ENCODE results near the gene NT5DC1.

DNA sequence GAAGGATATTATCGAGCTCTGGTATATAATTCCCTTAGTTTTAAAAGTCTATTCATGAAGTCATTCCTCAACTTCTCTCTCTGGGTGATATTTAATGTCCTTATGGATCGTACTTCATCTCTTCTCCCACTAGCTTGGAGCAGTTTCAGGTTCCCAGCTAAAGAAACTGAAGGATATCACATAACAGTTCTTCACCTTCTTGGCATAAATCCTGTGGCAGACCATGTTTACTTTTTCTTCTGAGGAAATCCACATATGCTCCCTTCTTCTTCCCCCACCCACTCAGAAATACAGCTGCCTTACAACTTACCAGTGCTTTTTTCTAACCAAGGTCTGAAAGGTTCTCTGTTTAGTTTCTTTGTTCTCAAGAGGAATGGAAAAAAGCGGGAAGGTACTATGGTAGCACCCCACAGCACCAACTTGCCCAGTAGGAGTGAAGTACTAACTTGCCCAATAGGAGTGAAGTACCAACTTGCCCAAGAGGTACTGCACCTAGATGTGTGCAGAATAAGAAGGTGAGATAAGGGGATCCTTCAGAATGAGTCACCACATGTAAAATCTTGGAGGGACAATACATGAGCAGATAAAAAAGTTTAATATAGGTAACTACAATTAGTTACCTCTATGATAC is 100.1 kb downstream of the NT5DC1 start:
- TF ChIP-seq, protein P1, sequence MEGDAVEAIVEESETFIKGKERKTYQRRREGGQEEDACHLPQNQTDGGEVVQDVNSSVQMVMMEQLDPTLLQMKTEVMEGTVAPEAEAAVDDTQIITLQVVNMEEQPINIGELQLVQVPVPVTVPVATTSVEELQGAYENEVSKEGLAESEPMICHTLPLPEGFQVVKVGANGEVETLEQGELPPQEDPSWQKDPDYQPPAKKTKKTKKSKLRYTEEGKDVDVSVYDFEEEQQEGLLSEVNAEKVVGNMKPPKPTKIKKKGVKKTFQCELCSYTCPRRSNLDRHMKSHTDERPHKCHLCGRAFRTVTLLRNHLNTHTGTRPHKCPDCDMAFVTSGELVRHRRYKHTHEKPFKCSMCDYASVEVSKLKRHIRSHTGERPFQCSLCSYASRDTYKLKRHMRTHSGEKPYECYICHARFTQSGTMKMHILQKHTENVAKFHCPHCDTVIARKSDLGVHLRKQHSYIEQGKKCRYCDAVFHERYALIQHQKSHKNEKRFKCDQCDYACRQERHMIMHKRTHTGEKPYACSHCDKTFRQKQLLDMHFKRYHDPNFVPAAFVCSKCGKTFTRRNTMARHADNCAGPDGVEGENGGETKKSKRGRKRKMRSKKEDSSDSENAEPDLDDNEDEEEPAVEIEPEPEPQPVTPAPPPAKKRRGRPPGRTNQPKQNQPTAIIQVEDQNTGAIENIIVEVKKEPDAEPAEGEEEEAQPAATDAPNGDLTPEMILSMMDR (IDR thresholded peaks at IDR 0.05) = no peak
- TF ChIP-seq EZH2 (IDR thresholded peaks at IDR 0.05; ENCODE audit: borderline replicate concordance, insufficient read depth, low read depth, low read length, poor library complexity, severe bottlenecking) = no peak
